KMS-11 (cell line): ENCODE results near the gene NLRP4.

Experiments used
- H2AFZ ChIP-seq: fragments of 200-600 bp; sonication (generic); 2 replicates; pipeline ENCODE4 v1.6.1; 2016; ENCODE audit warnings: antibody characterized with exemption, mixed run types, low read depth
- H3K27ac ChIP-seq: fragments of 200-600 bp; sonication (generic); 2 replicates; pipeline ENCODE4 v1.6.1; 2016; ENCODE audit warnings: mild to moderate bottlenecking, mixed run types
- H3K27me3 ChIP-seq: fragments of 200-600 bp; sonication (generic); 2 replicates; pipeline ENCODE4 v1.6.1; 2017; ENCODE audit warnings: mild to moderate bottlenecking, low read depth, mixed run types, moderate library complexity; ENCODE audit not compliant: insufficient read depth
- H3K36me3 ChIP-seq: fragments of 200-600 bp; sonication (generic); 2 replicates; pipeline ENCODE4 v1.6.1; 2017; ENCODE audit warnings: mild to moderate bottlenecking, mixed run types; ENCODE audit not compliant: insufficient read depth
- H3K4me1 ChIP-seq: fragments of 200-600 bp; sonication (generic); 2 replicates; pipeline ENCODE4 v1.6.1; 2016; ENCODE audit warnings: mild to moderate bottlenecking, low read depth, mixed run types; ENCODE audit not compliant: poor library complexity, severe bottlenecking
- H3K4me2 ChIP-seq: fragments of 200-600 bp; sonication (generic); 2 replicates; pipeline ENCODE4 v1.7.0; 2016; ENCODE audit warnings: mild to moderate bottlenecking, mixed run types
- H3K4me3 ChIP-seq: fragments of 200-600 bp; sonication (generic); IDR thresholded peaks from 2 replicates; pipeline ENCODE4 v1.6.1; 2017; ENCODE audit warnings: low read depth, low read length, mixed read lengths; ENCODE audit not compliant: insufficient read depth
- H3K79me2 ChIP-seq: fragments of 200-600 bp; sonication (generic); 2 replicates; pipeline ENCODE4 v1.6.1; 2016; ENCODE audit warnings: low read depth, mixed run types; ENCODE audit not compliant: insufficient read depth
- H3K9ac ChIP-seq: fragments of 200-600 bp; sonication (generic); 2 replicates; pipeline ENCODE4 v1.6.1; 2016; ENCODE audit warnings: mild to moderate bottlenecking, mixed run types
- H4K20me1 ChIP-seq: fragments of 200-600 bp; sonication (generic); 2 replicates; pipeline ENCODE4 v1.6.1; 2016; ENCODE audit warnings: mild to moderate bottlenecking, mixed run types; ENCODE audit not compliant: insufficient read depth
- CTCF ChIP-seq: fragments of 200-600 bp; sonication (generic); conservative IDR thresholded peaks from 2 replicates; pipeline ENCODE4 v1.6.1; 2017; ENCODE audit warnings: low read depth, mild to moderate bottlenecking, antibody characterized with exemption, low read length, moderate library complexity, mixed read lengths

The NLRP4 gene

GRCh38 chr19:55809381-55810058, 26.8 kb upstream of the NLRP4 start:
- Histone ChIP-seq H3K9ac (no peak overlapping the region), H3K79me2 (no peaks in the 10 kb centered on the region), H3K27me3 (no peaks in the 10 kb centered on the region), H3K27ac (no peak overlapping the region), H2AFZ (no peak overlapping the region), H3K36me3 (no peaks in the 10 kb centered on the region), H3K4me1 (no peaks in the 10 kb centered on the region), H4K20me1 (no peaks in the 10 kb centered on the region), H3K4me2 (no peak overlapping the region), H3K4me3 (no peak overlapping the region)
- no peak for TF ChIP-seq CTCF

GRCh38 chr19:55811340-55811739, 25.0 kb upstream of the NLRP4 start:
- no peaks in the 10 kb centered on the region for H4K20me1 ChIP-seq
- H3K4me3 ChIP-seq, result no peak overlapping the region
- no peak overlapping the region for H2AFZ ChIP-seq
- no peak for TF ChIP-seq CTCF
- H3K36me3 ChIP-seq, result no peaks in the 10 kb centered on the region
- no peak overlapping the region for H3K4me2 ChIP-seq
- H3K27me3 ChIP-seq, result no peaks in the 10 kb centered on the region
- no peak overlapping the region for H3K27ac ChIP-seq
- H3K4me1 ChIP-seq, result no peaks in the 10 kb centered on the region
- no peaks in the 10 kb centered on the region for H3K79me2 ChIP-seq
- H3K9ac ChIP-seq, result no peak overlapping the region

GRCh38 chr19:55812449-55812848, 23.9 kb upstream of the NLRP4 start:
- Histone ChIP-seq H3K27ac (no peak overlapping the region), H3K79me2 (no peaks in the 10 kb centered on the region), H3K4me3 (no peak overlapping the region), H3K4me2 (no peak overlapping the region), H3K9ac (no peak overlapping the region), H4K20me1 (no peaks in the 10 kb centered on the region), H3K27me3 (no peaks in the 10 kb centered on the region), H2AFZ (no peak overlapping the region), H3K36me3 (no peaks in the 10 kb centered on the region), H3K4me1 (no peaks in the 10 kb centered on the region)
- no peak for TF ChIP-seq CTCF

GRCh38 chr19:55813906-55814305, 22.4 kb upstream of the NLRP4 start:
- no peaks in the 10 kb centered on the region for H3K27me3 ChIP-seq
- H3K4me2 ChIP-seq, result no peak overlapping the region
- TF ChIP-seq CTCF, result no peak
- no peak overlapping the region for H3K4me3 ChIP-seq
- H3K27ac ChIP-seq, result no peak overlapping the region
- no peaks in the 10 kb centered on the region for H3K36me3 ChIP-seq
- no peak overlapping the region for H2AFZ ChIP-seq
- H3K79me2 ChIP-seq, result no peaks in the 10 kb centered on the region
- peaks cover 7% of the 10 kb centered on the region for H3K4me1 ChIP-seq
- H3K9ac ChIP-seq, result no peak overlapping the region
- no peaks in the 10 kb centered on the region for H4K20me1 ChIP-seq
